Nephron progenitor cell (in vitro differentiated cells): ENCODE data around the gene GPR107.

Experiments
- DNase-seq: peaks from one replicate; pipeline ENCODE4 v3.0.0; 2021
- H3K27ac Mint-ChIP-seq: 2 replicates; pipeline ENCODE4 v1.8.0; 2021; ENCODE audit warnings: mild to moderate bottlenecking, moderate library complexity, mixed read lengths
- H3K27me3 Mint-ChIP-seq: 2 replicates; pipeline ENCODE4 v1.8.0; 2021; ENCODE audit warnings: mild to moderate bottlenecking, low read depth, mixed read lengths; ENCODE audit not compliant: poor library complexity
- H3K36me3 Mint-ChIP-seq: 2 replicates; pipeline ENCODE4 v1.8.0; 2021; ENCODE audit warnings: low read depth, mixed read lengths
- H3K4me1 Mint-ChIP-seq: 2 replicates; pipeline ENCODE4 v1.8.0; 2021; ENCODE audit warnings: mixed read lengths
- H3K4me3 Mint-ChIP-seq: 2 replicates; pipeline ENCODE4 v1.8.0; 2021; ENCODE audit warnings: mild to moderate bottlenecking, moderate library complexity, mixed read lengths
- H3K9me3 Mint-ChIP-seq: 2 replicates; pipeline ENCODE4 v1.8.0; 2021; ENCODE audit warnings: mild to moderate bottlenecking, moderate library complexity, mixed read lengths
- TF ChIP-seq, protein P1 (sequence below): fragments of 200-600 bp; sonication (generic); IDR thresholded peaks from 2 replicates; pipeline ENCODE4 v1.5.0; 2021; ENCODE audit warnings: antibody characterized with exemption

The GPR107 gene

DNA sequence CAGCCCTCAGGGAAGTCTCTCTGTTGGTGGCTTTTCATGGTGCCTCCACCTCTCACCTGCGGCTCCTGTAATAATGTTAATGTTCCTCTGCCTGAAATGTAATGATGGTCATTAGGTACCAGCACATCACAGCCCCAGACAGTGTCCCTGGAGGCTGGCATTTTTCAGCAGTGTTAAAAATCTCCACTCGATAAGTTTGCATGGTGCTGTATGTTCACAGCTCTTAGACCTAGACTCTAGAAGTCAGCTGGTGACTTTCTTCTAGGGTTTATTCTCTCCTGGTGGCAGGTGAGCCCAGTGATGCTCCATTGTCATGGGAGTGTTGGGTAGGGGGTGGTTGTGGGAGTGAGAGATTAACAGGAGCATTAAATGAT, 53.1 kb downstream of the GPR107 start:
- TF ChIP-seq, protein P1, sequence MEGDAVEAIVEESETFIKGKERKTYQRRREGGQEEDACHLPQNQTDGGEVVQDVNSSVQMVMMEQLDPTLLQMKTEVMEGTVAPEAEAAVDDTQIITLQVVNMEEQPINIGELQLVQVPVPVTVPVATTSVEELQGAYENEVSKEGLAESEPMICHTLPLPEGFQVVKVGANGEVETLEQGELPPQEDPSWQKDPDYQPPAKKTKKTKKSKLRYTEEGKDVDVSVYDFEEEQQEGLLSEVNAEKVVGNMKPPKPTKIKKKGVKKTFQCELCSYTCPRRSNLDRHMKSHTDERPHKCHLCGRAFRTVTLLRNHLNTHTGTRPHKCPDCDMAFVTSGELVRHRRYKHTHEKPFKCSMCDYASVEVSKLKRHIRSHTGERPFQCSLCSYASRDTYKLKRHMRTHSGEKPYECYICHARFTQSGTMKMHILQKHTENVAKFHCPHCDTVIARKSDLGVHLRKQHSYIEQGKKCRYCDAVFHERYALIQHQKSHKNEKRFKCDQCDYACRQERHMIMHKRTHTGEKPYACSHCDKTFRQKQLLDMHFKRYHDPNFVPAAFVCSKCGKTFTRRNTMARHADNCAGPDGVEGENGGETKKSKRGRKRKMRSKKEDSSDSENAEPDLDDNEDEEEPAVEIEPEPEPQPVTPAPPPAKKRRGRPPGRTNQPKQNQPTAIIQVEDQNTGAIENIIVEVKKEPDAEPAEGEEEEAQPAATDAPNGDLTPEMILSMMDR, result no peak
- peaks cover 5% of the 10 kb centered on the region for H3K27me3 Mint-ChIP-seq
- no peak overlapping the region for H3K4me3 Mint-ChIP-seq
- no peak for DNase-seq
- H3K9me3 Mint-ChIP-seq, result no peaks in the 10 kb centered on the region
- H3K36me3 Mint-ChIP-seq, result peaks cover 42% of the 10 kb centered on the region
- H3K4me1 Mint-ChIP-seq, result peaks cover 28% of the 10 kb centered on the region
- H3K27ac Mint-ChIP-seq, result peak overlapping the region; percentile 36

DNA sequence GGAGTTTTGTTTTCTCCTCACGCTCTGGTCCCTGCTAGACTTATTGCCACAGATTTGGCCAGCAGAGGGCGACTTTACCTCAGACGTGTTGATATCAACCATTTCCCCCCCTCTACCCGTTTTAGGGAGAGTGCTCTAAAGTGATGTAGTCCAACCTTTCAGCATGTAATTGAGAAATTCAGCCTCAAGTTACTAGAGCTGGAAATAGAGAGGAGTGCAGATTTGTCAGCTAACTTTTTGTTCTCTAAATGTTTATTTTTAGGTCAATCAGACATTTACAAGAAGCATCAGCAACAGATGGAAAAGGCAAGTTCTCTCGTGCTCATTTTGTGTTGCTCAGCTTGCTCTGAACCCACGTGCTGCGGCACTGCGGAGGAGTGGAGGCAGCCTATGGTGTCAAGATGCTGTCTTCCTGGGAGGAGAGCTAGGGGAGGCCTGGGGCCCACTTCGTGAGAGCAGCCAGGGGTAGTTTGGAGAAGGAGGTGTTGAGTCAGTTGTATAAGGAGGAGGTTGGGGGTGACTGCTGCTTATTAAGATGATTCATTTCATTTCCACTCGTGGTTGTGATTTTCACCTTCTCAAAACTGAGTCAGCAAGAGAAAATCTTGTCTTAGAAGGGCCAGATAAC, 53.6 kb downstream of the GPR107 start:
- Mint-ChIP-seq H3K9me3 (no peaks in the 10 kb centered on the region), H3K4me1 (peaks cover 28% of the 10 kb centered on the region), H3K27ac (no peak overlapping the region), H3K27me3 (peaks cover 4% of the 10 kb centered on the region), H3K36me3 (peaks cover 42% of the 10 kb centered on the region), H3K4me3 (no peak overlapping the region)
- TF ChIP-seq, protein P1, result peak; percentile 71
- peak; percentile 89 for DNase-seq

DNA sequence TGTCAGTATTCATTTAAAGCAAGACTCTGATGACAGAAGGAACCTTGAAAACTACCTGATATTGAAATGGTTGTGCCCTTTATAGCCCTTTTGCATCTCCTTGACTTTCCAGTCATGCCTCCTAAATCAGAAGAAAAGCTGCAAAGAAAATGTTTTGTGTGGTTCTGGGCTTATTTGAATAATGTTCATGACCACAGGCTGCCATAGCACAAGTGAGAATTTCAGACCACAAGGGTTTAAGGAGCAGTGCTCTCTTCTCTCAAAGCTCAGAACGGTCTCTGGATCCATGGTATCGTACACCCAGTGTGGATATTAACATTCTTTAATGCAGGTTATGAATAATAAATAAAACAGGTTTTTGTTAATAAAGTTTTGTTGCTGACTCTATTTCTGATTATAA, 54.2 kb downstream of the GPR107 start:
- TF ChIP-seq, protein P1, result no peak
- Mint-ChIP-seq H3K36me3 (peaks cover 42% of the 10 kb centered on the region), H3K27ac (no peak overlapping the region), H3K27me3 (peaks cover 4% of the 10 kb centered on the region), H3K4me3 (no peak overlapping the region), H3K4me1 (peaks cover 28% of the 10 kb centered on the region), H3K9me3 (no peaks in the 10 kb centered on the region)
- DNase-seq, result no peak

DNA sequence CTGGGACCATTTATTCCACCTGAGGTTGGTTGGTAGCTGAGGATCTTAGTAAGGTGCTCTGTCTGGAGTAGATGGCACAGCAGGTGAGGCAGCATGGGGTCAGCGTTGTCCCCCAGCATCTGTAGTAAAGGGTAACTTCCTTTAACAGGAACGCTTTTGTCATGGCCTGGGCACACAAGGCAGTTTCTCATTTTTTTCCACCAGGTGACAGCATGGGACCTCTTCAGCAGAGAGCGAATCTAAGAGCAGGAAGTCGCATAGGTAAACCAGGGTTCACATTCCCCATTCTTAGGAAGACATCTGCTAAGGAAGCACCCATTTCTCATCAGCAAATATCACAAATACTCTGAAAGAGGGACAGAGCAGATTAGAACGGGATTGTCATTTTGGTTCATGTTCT, 56.5 kb downstream of the GPR107 start:
- TF ChIP-seq, protein P1, result no peak
- no peak for DNase-seq
- H3K4me1 Mint-ChIP-seq, result peaks cover 28% of the 10 kb centered on the region
- no peak overlapping the region for H3K27ac Mint-ChIP-seq
- peaks cover 33% of the 10 kb centered on the region for H3K36me3 Mint-ChIP-seq
- H3K4me3 Mint-ChIP-seq, result no peak overlapping the region
- H3K9me3 Mint-ChIP-seq, result no peaks in the 10 kb centered on the region
- H3K27me3 Mint-ChIP-seq, result peaks cover 4% of the 10 kb centered on the region

DNA sequence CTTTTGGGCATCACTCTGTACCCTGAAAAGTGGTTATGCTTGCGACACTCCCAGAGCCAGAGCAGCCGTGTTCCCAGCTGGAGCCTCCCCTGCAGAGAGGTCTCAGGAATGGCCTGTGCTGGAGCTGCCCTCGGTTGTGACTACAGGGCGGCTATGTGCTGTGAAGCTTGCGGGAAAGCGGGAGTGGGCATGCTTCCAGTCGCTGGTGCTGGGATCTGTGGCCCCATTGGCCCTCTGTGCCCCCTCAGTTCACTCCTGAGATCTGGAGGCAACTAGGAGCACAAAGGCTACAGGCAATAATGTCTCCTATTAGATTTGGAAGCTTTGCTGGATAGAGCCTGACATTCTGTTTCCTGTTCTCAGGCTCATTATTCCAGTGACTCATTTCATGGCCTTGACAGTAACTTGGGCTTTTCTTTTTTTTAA, 56.9 kb downstream of the GPR107 start:
- H3K36me3 Mint-ChIP-seq, result peaks cover 35% of the 10 kb centered on the region
- no peaks in the 10 kb centered on the region for H3K9me3 Mint-ChIP-seq
- TF ChIP-seq, protein P1, result no peak
- no peak overlapping the region for H3K4me3 Mint-ChIP-seq
- no peak overlapping the region for H3K27ac Mint-ChIP-seq
- no peak for DNase-seq
- peaks cover 4% of the 10 kb centered on the region for H3K27me3 Mint-ChIP-seq
- peaks cover 28% of the 10 kb centered on the region for H3K4me1 Mint-ChIP-seq
